DMS79 (cell line): ENCODE data around the gene P2RY4.
"Not testable (repeated sequence)": the region's sequence is repeated elsewhere in the genome, so short reads cannot be mapped to it uniquely, and the experiment has no call there.

Experiments
- DNase-seq: peaks from one replicate; lab custom pipeline; 2025; lab: John Stamatoyannopoulos, UW

P2RY4 gene

GRCh38 chrX:70243601-70244000, 16.4 kb downstream of the P2RY4 start:
- DNase-seq: not testable (repeated sequence)

- DNase-seq: no peak
Observed at GRCh38 chrX:70241501-70241900, 18.5 kb downstream of the P2RY4 start.

- no peak for DNase-seq
Observed at GRCh38 chrX:70240751-70241150, 19.3 kb downstream of the P2RY4 start.

- no peak for DNase-seq
Observed at GRCh38 chrX:70234355-70234754, 25.6 kb downstream of the P2RY4 start, which contains the start of gene AWAT1. TSS of gene AWAT1 (plus strand) at chrX:70234655. CDS start at chrX:70234696, 41 bp downstream.

GRCh38 chrX:70231666-70232065, 28.3 kb downstream of the P2RY4 start:
- no peak for DNase-seq

GRCh38 chrX:70226687-70227086, 33.3 kb downstream of the P2RY4 start:
- no peak for DNase-seq

- no peak for DNase-seq
Observed at GRCh38 chrX:70226048-70226447, 34.0 kb downstream of the P2RY4 start.

- DNase-seq: no peak
Observed at GRCh38 chrX:70219938-70220764, 39.9 kb downstream of the P2RY4 start.

GRCh38 chrX:70209570-70209969, 50.4 kb downstream of the P2RY4 start:
- not testable (repeated sequence) for DNase-seq

GRCh38 chrX:70208479-70208878, 51.5 kb downstream of the P2RY4 start:
- DNase-seq: no peak
